ENCODE results near the gene SLC25A4. TPM values are rescaled to one million over a fixed set of nuclear protein-coding genes. Genes with fewer than 3 reads are reported as not detected.

The SLC25A4 gene
- total and polyA plus RNA-seq, 10 of the 15 experiments (the other 5 are each of a cell fraction or from before 2014, with no cell fraction given): 12.6 to 161 (median 38.2) TPM

DNA sequence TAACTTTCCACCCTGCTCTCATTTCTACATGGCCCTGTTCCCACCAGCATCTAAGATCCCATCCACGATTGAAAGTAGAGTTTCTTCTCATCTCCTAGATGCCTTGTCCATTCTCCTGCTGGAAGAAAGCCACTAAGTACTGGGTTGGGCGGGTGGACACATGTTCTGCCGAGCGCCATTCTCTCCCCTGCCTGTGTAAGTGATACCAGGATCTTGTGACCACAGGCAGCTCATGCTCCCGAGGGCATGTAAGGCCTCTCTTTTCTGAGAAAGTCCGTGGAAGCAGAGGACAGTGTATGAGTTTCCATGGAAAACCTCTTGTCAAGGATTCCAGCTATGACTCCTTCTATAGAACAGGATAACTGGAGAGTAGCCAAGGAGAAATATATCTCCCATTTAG lies 3.3 kb upstream of the SLC25A4 start:
- ChIA-PET CTCF (interaction anchor here (1.5 to 9.4 kb wide), 3 partner anchors 27 to 98 kb away, joined by 4 to 69 read pairs (median 7); no protein-coding TSS in a partner anchor), POLR2A (no interaction called here), RAD21 (ENCODE audit: unreplicated experiment) (interaction anchor here (4.9 kb wide), 1 partner anchor 45 kb away, joined by 31 read pairs; no protein-coding TSS in a partner anchor), SMC1A (ENCODE audit: uncharacterized antibody, unreplicated experiment) (interaction anchor here (1.1 to 1.3 kb wide), 4 partner anchors 11 to 164 kb away, joined by 3 to 5 read pairs (median 4); no protein-coding TSS in a partner anchor)
- TF ChIP-seq NR2C2 (IDR thresholded peaks at IDR 0.05; ENCODE audit: borderline replicate concordance, control insufficient read depth, insufficient read length, low read depth) (no peak), ZNF274 (IDR thresholded peaks at IDR 0.05; ENCODE audit: insufficient read depth, insufficient read length) (no peak), JUNB (IDR thresholded peaks at IDR 0.05) (no peak), POU2F2 (IDR thresholded peaks at IDR 0.05; ENCODE audit: borderline replicate concordance, low read depth, low read length) (no peak)
- DNase-seq (ENCODE audit: low read depth, low spot score) (no peak), ATAC-seq (no peak), FAIRE-seq (no peak)
- Histone ChIP-seq H4K20me1 (ENCODE audit: control insufficient read depth, insufficient read depth) (no peaks in the 10 kb centered on the region), H3K4me3 (no peak overlapping the region), H3K4me2 (ENCODE audit: control insufficient read depth, insufficient read depth) (no peak overlapping the region), H3K27ac (ENCODE audit: control insufficient read depth, insufficient read depth) (no peak overlapping the region), H2AFZ (ENCODE audit: control insufficient read depth, low read depth, low read length) (no peak overlapping the region), H3K27me3 (replicated peaks in 1 of 2; ENCODE audit: control insufficient read depth in 2 of 2, insufficient read depth in 2 of 2, low read length in 1 of 2) (no peaks in the 10 kb centered on the region; a peak in 1 of 4 replicates), H3K79me2 (ENCODE audit: control insufficient read depth, insufficient read depth, low read length) (peaks cover 13% of the 10 kb centered on the region), H3K9ac (ENCODE audit: control insufficient read depth, insufficient read depth, low read length) (no peak overlapping the region), H3K36me3 (ENCODE audit: control insufficient read depth in 2 of 2, insufficient read depth in 2 of 2, low read length in 1 of 2) (no peaks in the 10 kb centered on the region), H3K9me3 (replicated peaks; ENCODE audit: control insufficient read depth, insufficient read depth, low read length) (no peaks in the 10 kb centered on the region), H3K4me1 (ENCODE audit: control insufficient read depth, insufficient read depth, low read length) (peaks cover 3% of the 10 kb centered on the region; the same call in 1 of the 2 replicates)
- BruUV-seq (replicated peaks): no TSS peak
- in situ Hi-C loops (cut with MboI) (loop anchor here (5.0 to 10.0 kb wide), 2 partner anchors 102 to 135 kb away; no protein-coding TSS in a partner anchor), intact Hi-C loops (cut with micrococcal nuclease; ENCODE audit: unreplicated experiment) (loop anchor here (10.0 kb wide), 1 partner anchor 395 kb away; no protein-coding TSS in a partner anchor)
- 57% methylated on average over 6 of the region's 6 CpGs for WGBS (ENCODE audit: insufficient coverage, insufficient replicate concordance, low lambda C conversion rate, missing lambda C conversion rate)

DNA sequence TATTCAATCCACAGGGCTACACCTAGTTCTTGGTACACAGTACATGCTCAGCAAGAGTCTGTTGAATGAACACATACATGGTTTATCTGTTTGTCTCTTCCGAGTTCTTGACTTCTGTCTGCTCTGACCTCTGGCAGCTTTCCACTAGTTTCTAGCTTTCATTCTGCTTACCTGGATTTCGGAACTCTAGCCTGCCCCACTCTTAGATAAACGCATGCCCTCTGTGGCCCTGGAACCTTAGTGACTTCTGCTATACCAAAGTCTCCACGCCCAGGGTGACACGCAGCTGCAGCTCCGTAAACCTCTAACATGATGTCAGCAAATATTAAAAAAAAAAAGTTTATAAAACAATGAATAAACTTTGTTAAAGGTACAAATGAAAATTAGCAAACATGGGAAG lies 1.3 kb upstream of the SLC25A4 start:
- Histone ChIP-seq H4K20me1 (ENCODE audit: control insufficient read depth, insufficient read depth) (no peaks in the 10 kb centered on the region), H3K9me3 (replicated peaks; ENCODE audit: control insufficient read depth, insufficient read depth, low read length) (no peaks in the 10 kb centered on the region), H3K27me3 (replicated peaks in 1 of 2; ENCODE audit: control insufficient read depth in 2 of 2, insufficient read depth in 2 of 2, low read length in 1 of 2) (no peaks in the 10 kb centered on the region; a peak in 1 of 4 replicates), H2AFZ (ENCODE audit: control insufficient read depth, low read depth, low read length) (no peak overlapping the region), H3K27ac (ENCODE audit: control insufficient read depth, insufficient read depth) (no peak overlapping the region), H3K4me1 (ENCODE audit: control insufficient read depth, insufficient read depth, low read length) (peaks cover 3% of the 10 kb centered on the region; the same call in 1 of the 2 replicates), H3K9ac (ENCODE audit: control insufficient read depth, insufficient read depth, low read length) (no peak overlapping the region), H3K79me2 (ENCODE audit: control insufficient read depth, insufficient read depth, low read length) (peaks cover 13% of the 10 kb centered on the region), H3K4me3 (no peak overlapping the region), H3K4me2 (ENCODE audit: control insufficient read depth, insufficient read depth) (no peak overlapping the region), H3K36me3 (ENCODE audit: control insufficient read depth in 2 of 2, insufficient read depth in 2 of 2, low read length in 1 of 2) (no peaks in the 10 kb centered on the region; a peak in 1 of 4 replicates)
- in situ Hi-C loops (cut with MboI) (no loop called here), intact Hi-C loops (cut with micrococcal nuclease; ENCODE audit: unreplicated experiment) (no loop called here)
- ChIA-PET RAD21 (ENCODE audit: unreplicated experiment) (interaction anchor here (1.8 to 4.9 kb wide), 2 partner anchors 43 to 164 kb away, joined by 7 to 31 read pairs; no protein-coding TSS in a partner anchor), POLR2A (interaction anchor here (0.6 kb wide), 3 partner anchors 114 to 887 kb away, joined by 3 to 6 read pairs (median 5); no protein-coding TSS in a partner anchor), CTCF (interaction anchor here (0.6 to 9.4 kb wide), 10 partner anchors 8 to 136 kb away, joined by 3 to 69 read pairs (median 5); no protein-coding TSS in a partner anchor), SMC1A (ENCODE audit: uncharacterized antibody, unreplicated experiment) (interaction anchor here (1.0 to 3.3 kb wide), 4 partner anchors 42 to 137 kb away, joined by 3 to 13 read pairs (median 8); no protein-coding TSS in a partner anchor)
- TF ChIP-seq RBBP5 (conservative IDR thresholded peaks at IDR 0.05) (no peak), HDAC6 (IDR thresholded peaks at IDR 0.05; ENCODE audit: unreplicated experiment) (no peak), GATAD2B (conservative IDR thresholded peaks at IDR 0.05; ENCODE audit: low read depth) (no peak)
- TF ChIP-seq, protein P1, sequence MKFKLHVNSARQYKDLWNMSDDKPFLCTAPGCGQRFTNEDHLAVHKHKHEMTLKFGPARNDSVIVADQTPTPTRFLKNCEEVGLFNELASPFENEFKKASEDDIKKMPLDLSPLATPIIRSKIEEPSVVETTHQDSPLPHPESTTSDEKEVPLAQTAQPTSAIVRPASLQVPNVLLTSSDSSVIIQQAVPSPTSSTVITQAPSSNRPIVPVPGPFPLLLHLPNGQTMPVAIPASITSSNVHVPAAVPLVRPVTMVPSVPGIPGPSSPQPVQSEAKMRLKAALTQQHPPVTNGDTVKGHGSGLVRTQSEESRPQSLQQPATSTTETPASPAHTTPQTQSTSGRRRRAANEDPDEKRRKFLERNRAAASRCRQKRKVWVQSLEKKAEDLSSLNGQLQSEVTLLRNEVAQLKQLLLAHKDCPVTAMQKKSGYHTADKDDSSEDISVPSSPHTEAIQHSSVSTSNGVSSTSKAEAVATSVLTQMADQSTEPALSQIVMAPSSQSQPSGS (IDR thresholded peaks at IDR 0.05; ENCODE audit: low read length): no peak
- ATAC-seq: no peak
- FAIRE-seq: no peak
- no TSS peak for BruUV-seq (replicated peaks)
- 96% methylated on average over 6 of the region's 6 CpGs for WGBS (ENCODE audit: insufficient coverage, insufficient replicate concordance, low lambda C conversion rate, missing lambda C conversion rate)
- no peak for DNase-seq (ENCODE audit: low read depth, low spot score)
